Activated CD4-positive, alpha-beta T cell treated with anti-CD3 and anti-CD28 coated beads, Interleukin-2, amount 50 U/mL, for 16 hours (primary cell): ENCODE data around the gene TNC.

Source experiments
- DNase-seq: peaks from one replicate; pipeline ENCODE4 v3.0.0-alpha.2; 2020

The TNC gene

DNA sequence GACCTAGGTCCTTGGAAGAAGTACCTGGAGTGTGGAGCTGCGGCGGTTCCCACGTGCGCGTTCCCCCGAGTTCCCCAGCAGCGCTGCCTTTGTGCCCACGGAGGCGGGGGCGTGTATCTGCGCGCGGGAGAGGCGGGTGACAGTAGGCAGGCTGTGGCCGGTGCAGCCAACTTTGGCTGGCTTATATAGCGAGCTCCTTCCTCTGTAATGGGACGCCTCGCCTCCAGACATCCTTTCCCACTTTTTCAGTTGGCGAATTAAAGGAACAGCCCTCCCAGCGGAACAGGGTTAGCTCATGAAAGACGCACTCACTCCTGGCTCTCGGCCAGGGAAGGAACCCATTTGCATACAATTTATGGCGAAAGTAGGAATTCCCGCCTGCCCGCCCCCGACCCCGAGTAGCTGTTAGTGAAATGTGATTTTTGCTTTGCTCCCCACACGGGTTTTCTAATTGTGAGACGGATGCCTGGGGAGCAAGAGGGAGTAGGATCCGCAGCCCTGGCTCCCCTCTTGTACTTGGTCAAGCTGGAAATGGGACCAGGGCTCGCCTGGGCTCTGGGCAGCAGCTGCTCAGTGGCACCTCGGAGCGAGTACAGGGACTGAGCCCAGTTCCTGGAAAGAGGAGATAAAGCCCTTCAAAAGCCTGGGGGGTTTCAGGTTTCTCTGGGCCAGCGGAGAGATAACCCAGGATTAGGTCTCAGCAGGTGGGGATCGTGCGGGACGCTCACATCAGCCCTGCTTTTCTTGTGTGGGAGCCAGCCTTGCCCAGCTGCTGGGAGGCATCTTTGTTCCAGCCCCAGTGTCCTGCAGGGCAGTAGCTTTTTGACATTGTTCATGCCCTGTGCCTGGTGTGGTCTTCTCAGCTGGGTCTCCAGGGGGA is at the start of gene TNC:
TSS of gene TNC (minus strand) at position 159 of the 880 bp plus-strand sequence. CDS start 27,139 bp downstream, outside the sequence.
- no peak for DNase-seq

- DNase-seq = no peak
Observed at GRCh38 chr9:115167175-115167574, 49.2 kb upstream of the TNC start.

DNA sequence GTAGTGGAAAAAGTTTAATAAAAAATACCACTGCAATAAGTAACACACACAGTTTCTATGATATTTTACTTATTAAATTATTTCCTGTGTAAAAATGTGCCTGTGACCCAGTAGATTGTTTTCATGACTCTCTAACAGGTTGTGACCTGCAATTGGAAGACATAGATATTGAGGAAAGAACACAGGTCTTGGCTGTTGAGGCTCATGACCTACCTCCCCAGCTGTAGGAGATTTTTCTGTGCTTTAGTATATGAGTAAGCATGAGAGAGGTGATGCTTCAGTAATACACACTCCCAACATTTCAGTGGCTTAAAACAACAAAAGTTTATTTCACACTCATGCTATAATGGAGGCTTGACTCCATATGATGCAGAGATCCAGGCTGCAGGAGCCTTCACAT is 47.3 kb upstream of the TNC start:
- no peak for DNase-seq

- DNase-seq = no peak
Observed at GRCh38 chr9:115164511-115164974, 46.6 kb upstream of the TNC start.

GRCh38 chr9:115162946-115163345 is 45.0 kb upstream of the TNC start:
- DNase-seq = no peak

GRCh38 chr9:115161446-115161845 is 43.5 kb upstream of the TNC start:
- DNase-seq = no peak

DNA sequence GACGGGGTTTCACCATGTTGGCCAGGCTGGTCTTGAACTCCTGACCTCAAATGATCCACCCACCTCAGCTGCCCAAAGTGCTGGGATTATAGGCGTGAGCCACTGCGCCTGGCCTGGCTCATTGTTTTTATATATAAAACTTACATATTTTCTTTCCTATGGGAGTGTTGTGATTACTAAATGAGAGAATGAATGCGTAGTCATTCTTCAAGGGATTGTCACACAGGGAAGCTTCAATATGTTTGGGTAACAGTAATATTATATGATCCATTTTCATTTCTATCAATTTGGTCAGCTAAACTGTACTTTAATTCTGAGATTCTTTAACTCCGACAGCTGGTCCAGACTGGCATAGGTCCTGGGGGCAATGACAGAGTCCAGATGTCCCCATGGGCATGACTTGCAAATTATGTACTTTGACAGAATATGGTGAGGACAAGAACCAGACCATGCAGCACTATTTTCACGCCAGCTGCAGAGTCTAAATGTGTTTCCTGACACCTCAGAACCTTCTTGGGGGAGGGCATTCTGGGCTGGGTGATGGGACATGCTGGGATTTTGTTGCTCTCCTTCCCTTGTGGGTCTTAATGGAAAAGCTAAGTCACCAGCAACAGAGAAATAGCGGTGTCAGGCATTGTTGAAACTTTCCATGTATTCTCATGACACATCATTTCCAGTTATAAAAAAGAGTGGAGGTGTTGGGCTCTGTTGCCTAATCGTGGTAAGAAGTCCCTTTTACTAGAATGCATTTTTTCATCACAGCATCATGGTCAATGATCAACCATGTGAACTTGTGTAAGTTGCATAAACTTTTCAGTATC is 40.9 kb upstream of the TNC start:
- DNase-seq = no peak

- DNase-seq = no peak
Observed at GRCh38 chr9:115157245-115157674, 39.3 kb upstream of the TNC start.

DNA sequence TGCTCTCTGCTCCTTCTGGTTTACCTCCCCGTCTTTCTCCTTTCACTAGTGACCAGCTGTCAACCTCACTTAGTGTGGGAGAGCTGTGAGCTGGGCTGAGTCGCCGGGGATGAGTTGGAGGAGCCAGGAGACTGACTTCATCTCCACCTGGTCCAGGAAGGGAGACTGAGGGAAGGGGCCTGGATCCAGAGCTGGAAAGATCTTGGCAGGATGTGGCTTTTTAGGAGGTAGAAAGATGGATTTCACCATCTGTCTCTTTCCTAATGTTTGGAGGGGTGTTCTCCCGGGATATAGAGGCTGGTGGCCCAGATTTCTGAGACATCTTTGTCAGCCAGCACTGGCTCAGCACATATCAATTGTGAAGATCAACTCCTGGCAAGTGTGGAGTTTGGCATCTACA is 37.1 kb upstream of the TNC start:
- DNase-seq = no peak

DNA sequence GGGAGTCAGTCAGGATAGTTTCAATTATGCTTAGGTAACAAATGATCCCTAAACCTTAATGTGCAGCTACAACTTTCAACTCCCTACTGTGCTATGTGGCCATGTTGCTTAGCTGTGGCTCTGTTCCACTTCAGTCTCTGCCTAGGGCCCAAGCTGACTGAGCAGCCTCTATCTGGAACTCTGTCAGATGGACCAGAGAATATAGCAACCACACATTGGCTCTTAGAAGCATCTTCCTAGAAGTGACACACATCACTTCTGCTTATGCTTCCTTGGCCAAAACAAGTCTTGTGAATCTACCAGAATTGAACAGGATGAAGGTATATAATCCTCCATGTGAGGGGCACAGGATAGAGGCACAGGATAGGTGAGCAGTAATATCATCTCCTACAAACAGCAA is 36.7 kb upstream of the TNC start:
- DNase-seq = no peak

DNA sequence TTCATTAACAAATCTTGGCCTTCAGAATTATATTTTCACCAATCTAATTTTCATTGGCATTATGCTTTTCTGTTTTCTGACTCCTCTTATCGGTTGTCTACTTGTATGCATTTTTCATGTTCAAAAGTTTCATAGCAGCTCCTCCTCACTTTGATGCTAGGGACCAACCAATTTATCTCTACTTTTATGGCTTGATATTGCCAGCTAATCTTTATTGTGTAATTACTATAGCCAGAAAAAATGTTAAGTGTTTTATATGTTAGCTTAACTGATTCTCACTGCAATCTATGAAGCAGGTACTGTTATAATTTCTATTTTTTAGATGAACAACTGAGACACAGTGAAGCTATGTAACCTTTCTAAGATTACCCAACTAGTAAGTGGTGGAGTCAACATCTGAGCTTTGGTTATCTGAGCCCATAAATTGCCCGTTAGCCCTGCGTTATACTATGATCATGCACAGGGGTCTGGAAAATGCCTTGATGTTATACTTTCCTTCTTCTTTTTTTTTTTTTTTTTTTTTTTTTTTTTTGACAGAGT is 34.4 kb upstream of the TNC start:
- no peak for DNase-seq

DNA sequence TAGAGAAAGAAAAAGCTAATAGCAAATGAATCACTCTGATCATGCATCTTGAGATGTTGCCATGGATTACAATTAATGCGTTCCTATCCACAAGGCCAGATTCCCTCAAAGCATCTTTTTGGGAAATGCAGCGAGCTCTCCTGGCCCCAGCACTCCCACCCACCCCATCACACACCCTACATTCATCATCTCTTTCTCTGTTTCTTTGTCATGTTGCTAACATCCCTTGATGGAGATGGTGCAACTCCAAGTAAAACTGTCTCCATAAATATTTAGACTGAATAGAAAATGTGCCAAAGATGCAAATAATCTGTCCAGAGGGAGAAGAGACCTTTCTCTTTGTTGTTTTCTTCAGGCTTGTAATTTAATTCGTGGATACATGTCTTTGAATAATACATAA is 30.8 kb upstream of the TNC start:
- no peak for DNase-seq

DNA sequence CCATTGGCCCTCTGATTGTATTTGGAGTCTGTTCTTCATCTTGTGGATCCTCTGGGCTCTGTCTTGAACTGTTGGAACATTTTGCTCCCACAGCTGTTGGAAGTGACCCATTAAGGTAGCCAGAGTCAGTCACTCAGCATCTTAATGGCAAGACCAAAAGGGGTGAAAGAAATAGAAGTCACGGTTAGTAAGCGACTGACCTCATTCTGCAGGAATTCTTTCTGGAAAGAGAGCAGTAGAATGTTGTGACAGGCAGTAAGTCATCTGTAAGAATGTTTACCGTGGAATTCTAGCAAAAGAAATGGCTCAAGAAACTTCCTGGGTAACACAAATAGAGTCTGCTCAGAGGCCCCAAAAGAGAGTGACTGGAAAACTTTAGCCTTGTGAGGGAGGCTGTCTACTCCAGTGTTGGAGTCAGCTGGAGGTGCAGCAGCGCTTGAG is 28.6 kb upstream of the TNC start:
- DNase-seq = no peak

DNA sequence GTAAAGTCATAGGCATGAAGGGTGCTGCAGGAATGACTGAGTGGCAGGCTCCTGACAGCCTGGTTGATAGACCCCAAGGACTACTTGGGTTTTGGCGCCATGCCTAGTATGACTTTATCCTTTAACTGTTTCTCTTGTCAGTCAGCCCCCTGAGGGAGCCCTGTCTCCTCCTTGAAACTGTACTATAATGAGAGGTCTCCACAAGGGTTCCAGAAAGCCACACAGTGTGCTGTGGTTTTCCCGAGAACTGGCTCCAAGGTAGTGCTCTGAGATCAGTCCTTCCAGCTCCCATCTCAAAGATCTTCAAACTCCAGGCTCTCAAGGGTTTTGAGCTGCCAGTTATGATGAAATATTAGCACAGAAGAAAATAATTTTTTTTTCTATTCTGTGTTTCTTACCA is 26.7 kb upstream of the TNC start:
- DNase-seq = no peak

GRCh38 chr9:115143689-115144088 is 25.7 kb upstream of the TNC start:
- no peak for DNase-seq

DNA sequence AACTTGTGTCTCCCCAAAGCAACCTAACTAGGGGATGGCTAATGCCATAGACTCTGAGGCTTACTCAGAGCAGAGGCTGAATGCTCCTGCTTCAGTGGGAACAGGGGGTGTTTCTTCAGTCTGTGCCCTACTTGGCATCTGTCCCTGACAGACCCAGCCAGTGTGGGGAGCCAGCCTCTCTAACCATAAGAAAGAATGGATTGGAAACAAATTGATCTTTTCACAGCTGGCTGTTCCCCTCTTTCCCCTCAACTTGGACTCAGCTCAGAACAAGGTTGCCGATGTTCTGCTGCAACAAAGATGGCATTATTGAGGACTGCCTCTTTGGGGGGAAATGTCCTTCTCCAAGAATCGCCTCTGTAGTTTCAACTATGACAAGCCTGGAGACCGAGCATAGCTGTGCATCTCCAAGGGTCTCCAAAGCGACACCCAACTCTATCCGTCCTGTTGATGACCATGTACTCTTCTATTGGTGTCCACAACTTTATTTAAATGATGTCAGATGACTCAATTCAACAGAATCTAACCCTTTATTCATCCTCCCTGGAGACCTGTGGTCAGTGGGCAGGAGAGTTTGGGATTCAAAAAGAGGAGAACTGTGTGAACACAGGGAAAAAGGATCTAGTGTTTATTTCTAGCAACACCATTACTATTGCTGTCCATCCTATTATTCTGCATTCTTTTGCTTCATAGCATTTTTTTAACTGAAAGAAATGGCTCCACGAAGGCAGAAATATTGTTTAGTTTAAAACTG is 24.7 kb upstream of the TNC start:
- no peak for DNase-seq

DNA sequence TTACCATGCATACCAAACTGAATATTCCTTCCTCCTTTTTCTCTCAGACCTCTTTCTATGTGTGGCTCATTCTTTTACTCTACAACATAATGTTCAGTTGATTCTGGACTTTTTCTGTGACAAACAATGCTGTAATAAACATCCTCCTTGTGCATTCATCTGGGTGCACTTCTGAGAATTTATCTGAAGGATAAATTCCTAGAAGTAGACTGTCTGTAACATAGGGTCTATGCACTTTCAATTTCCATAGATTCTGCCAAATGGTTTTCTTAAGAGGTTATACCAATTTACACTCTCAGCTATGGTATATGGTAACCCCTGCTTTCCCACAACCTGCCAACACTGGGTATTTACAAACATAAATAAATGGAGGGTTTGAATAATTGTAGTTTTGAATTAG is 24.1 kb upstream of the TNC start:
- no peak for DNase-seq

- DNase-seq = no peak
Observed at GRCh38 chr9:115141612-115142011, 23.7 kb upstream of the TNC start.

DNA sequence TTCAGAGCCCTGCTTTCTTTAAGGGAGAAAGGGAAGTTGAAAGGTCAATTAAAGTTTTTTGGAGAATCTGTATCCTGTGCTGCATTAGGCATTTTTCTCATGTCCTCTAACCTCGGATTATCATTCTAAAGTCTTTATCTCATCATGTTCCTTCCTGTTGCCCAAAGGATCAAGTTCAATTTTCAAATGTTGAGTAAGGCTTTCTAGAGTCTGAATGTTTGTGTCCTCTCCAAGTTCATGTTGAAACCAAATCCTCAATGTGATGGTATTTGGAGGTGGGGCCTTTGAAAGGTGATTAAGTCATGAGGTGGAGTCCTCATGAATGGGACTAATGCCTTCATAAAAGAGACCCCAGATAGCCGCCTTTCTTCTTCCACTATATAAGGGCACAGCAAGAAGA is 20.2 kb upstream of the TNC start:
- no peak for DNase-seq

GRCh38 chr9:115137526-115137925 is 19.6 kb upstream of the TNC start:
- DNase-seq = no peak

GRCh38 chr9:115135821-115136778 is 18.1 kb upstream of the TNC start:
- DNase-seq = no peak

DNA sequence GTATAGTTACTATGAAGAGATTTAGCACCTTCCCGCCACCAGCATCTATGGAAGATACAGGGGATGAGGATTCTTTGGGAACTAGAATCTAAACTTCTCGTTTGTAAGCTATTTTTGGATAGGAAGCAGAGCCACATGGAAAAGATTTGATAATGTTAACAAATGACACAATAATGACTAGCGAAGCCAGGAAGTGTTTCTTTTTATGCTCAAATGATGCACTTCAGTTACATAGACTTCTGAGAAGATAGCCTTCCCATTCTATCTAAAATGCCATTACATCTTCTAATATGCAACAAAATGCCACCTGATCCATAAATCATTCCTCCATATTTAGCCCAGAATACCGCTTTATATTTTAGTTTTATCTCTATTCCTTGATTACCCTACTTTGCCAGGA is 17.0 kb upstream of the TNC start:
- DNase-seq = no peak
